Measurements from ENCODE around the gene DIDO1. TPM values are rescaled to one million over a fixed set of nuclear protein-coding genes. Genes with fewer than 3 reads are reported as not detected.

DIDO1 gene
- total RNA-seq, 2 experiments from 2014 or later, result 45.9 to 47.4 TPM

DNA sequence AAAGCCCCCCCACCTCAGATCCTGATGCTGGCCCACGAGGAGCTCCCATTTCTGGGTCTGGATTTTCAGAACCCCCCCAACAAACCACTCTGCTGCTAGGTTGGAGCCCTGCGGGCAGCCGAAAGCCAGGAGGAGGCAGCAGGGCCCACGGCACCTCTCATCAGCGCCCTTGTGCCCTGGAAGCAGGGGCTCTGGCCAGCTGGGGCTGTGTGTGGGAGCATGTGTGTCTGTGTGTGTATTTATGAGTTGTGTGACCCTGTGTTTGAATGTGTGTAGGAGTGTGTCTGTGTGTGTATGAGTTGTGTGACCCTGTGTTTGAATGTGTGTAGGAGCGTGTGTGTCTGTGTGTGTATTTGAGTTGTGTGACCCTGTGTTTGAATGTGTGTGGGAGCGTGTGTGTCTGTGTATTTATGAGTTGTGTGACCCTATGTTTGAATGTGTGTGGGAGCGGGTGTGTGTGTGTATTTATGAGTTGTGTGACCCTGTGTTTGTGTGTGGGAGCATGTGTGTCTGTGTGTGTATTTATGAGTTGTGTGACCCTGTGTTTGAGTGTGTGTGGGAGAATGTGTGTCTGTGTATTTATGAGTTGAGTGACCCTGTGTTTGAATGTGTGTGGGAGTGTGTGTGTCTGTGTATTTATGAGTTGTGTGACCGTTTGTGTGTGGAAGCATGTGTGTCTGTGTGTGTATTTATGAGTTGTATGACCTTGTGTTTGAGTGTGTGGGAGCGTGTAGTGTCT is 45.1 kb upstream of the DIDO1 start:
- Mint-ChIP-seq H3K4me3 (no peak overlapping the region), H3K36me3 (ENCODE audit: low read depth) (no peaks in the 10 kb centered on the region), H3K27ac (no peak overlapping the region), H3K9me3 (no peaks in the 10 kb centered on the region), H3K27me3 (peaks cover 35% of the 10 kb centered on the region), H3K4me1 (ENCODE audit: low read depth) (peaks cover 13% of the 10 kb centered on the region)
- intact Hi-C loops (cut with micrococcal nuclease), result no loop called here
- no peak for DNase-seq
- no peak for TF ChIP-seq CTCF (IDR thresholded peaks at IDR 0.05)
- POLR2A ChIA-PET, result interaction anchor here (1.8 to 2.6 kb wide), 2 partner anchors 11 to 38 kb away, joined by 10 to 11 read pairs; no protein-coding TSS in a partner anchor
- CTCF ChIA-PET, result interaction anchor here (0.6 to 1.7 kb wide), 2 partner anchors 20 to 70 kb away, joined by 3 to 6 read pairs; no protein-coding TSS in a partner anchor
- no peak for ATAC-seq

- Mint-ChIP-seq H3K27me3 (peaks cover 30% of the 10 kb centered on the region), H3K36me3 (ENCODE audit: low read depth) (peaks cover 2% of the 10 kb centered on the region), H3K9me3 (no peaks in the 10 kb centered on the region), H3K4me3 (no peak overlapping the region), H3K4me1 (ENCODE audit: low read depth) (peaks cover 12% of the 10 kb centered on the region), H3K27ac (no peak overlapping the region)
- DNase-seq (no peak), ATAC-seq (no peak)
- CTCF ChIA-PET, result interaction anchor here (0.6 to 1.7 kb wide), 4 partner anchors 10 to 69 kb away, joined by 3 to 6 read pairs (median 3); no protein-coding TSS in a partner anchor
- POLR2A ChIA-PET, result interaction anchor here (0.8 to 2.6 kb wide), 3 partner anchors 10 to 44 kb away, joined by 3 to 10 read pairs (median 4); partner anchors contain the start of gene DIDO1
- intact Hi-C loops (cut with micrococcal nuclease), result no loop called here
- no peak for TF ChIP-seq CTCF (IDR thresholded peaks at IDR 0.05)
Measured at GRCh38 chr20:62970307-62971210, 44.3 kb upstream of the DIDO1 start.

- H3K9me3 Mint-ChIP-seq, result no peaks in the 10 kb centered on the region
- DNase-seq (no peak), ATAC-seq (no peak)
- no peak overlapping the region for H3K27ac Mint-ChIP-seq
- H3K27me3 Mint-ChIP-seq, result peaks cover 28% of the 10 kb centered on the region
- ChIA-PET CTCF (interaction anchor here (0.6 to 1.7 kb wide), 3 partner anchors 11 to 69 kb away, joined by 3 to 6 read pairs (median 3); no protein-coding TSS in a partner anchor), POLR2A (interaction anchor here (0.8 to 2.6 kb wide), 3 partner anchors 10 to 43 kb away, joined by 3 to 10 read pairs (median 4); partner anchors contain the start of gene DIDO1)
- H3K4me1 Mint-ChIP-seq (ENCODE audit: low read depth), result peaks cover 12% of the 10 kb centered on the region
- intact Hi-C loops (cut with micrococcal nuclease), result no loop called here
- no peak for TF ChIP-seq CTCF (IDR thresholded peaks at IDR 0.05)
- no peak overlapping the region for H3K4me3 Mint-ChIP-seq
- H3K36me3 Mint-ChIP-seq (ENCODE audit: low read depth), result peaks cover 3% of the 10 kb centered on the region
Measured at GRCh38 chr20:62969939-62970306, 43.6 kb upstream of the DIDO1 start.

- H3K4me1 Mint-ChIP-seq (ENCODE audit: low read depth), result peaks cover 12% of the 10 kb centered on the region
- no peaks in the 10 kb centered on the region for H3K9me3 Mint-ChIP-seq
- no peak for DNase-seq
- ChIA-PET POLR2A (interaction anchor here (0.8 to 2.6 kb wide), 3 partner anchors 9 to 42 kb away, joined by 3 to 10 read pairs (median 4); partner anchors contain the start of gene DIDO1), CTCF (interaction anchor here (1.4 kb wide), 1 partner anchor 14 kb away, joined by 3 read pairs; no protein-coding TSS in a partner anchor)
- intact Hi-C loops (cut with micrococcal nuclease), result no loop called here
- no peak for ATAC-seq
- H3K27me3 Mint-ChIP-seq, result peaks cover 22% of the 10 kb centered on the region
- TF ChIP-seq CTCF (IDR thresholded peaks at IDR 0.05), result no peak
- H3K36me3 Mint-ChIP-seq (ENCODE audit: low read depth), result peaks cover 3% of the 10 kb centered on the region
- no peak overlapping the region for H3K4me3 Mint-ChIP-seq
- no peak overlapping the region for H3K27ac Mint-ChIP-seq
Measured at GRCh38 chr20:62969179-62969760, 43.0 kb upstream of the DIDO1 start.
